ENCODE results near the gene SPI1.

Gene SPI1

DNA sequence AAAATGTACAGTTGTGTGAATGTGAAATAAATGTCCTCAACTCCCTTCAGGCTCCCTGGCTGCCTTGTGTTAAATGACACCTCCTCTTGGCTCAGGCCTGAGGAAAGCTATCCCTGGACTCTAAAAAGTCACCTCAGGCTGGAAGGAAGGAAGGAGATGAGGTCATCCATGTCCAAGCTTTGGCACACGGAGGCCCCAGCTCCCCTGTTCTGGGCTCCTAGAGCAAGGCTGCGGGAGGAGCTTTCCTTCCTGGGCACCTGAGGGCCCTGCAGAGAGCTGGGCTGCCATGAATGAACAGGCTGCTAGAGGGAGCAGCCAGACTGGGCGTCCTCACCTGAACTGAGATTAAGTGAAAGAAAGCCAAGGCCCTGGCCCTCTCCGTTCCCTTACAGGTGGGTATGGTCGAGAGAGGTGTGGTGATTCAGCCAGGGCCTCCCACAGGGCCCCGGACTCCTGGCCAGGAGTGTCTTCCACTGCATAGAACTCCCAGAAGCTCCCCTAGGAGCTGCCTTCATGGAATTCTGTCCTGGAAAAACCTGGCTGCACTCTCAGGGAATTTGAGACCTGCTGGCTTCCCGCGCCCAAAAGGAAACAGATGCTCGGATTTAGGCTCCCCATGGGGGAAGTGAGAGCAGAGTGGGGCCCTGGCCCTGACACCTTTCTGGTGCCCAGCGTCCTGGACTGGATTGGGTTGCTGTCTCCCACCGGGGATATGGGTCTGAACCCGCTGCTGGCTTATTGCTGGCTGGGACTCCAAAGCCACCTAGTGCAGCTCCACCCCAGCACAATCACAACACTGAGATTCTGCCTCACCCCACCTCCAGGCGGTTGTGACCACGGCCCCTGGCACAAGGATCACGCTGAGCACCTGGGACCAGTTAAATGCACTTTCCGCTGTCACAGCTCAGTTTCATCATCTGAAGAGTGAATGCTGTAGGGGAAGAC is 48.1 kb downstream of the SPI1 start (continued):
- TF ChIP-seq ZFP37 (tag by site-specific recombination; IDR thresholded peaks at IDR 0.05) (no peak), ZNF843 (tag by site-specific recombination; IDR thresholded peaks at IDR 0.05) (no peak), ZNF707 (tag by site-specific recombination; IDR thresholded peaks at IDR 0.05) (no peak), ZBTB17 (tag by site-specific recombination; IDR thresholded peaks at IDR 0.05) (peak; percentile 90), ZNF560 (tag by site-specific recombination; IDR thresholded peaks at IDR 0.05; ENCODE audit: borderline replicate concordance) (no peak), ZNF146 (tag by site-specific recombination; IDR thresholded peaks at IDR 0.05) (no peak), ZBTB48 (tag by site-specific recombination; IDR thresholded peaks at IDR 0.05) (peak; percentile 61), ZNF670 (tag by site-specific recombination; IDR thresholded peaks at IDR 0.05; ENCODE audit: low read depth) (no peak), ZNF221 (tag by site-specific recombination; IDR thresholded peaks at IDR 0.05; ENCODE audit: borderline replicate concordance) (no peak), IKZF3 (tag by site-specific recombination; IDR thresholded peaks at IDR 0.05) (no peak), ZNF510 (tag by site-specific recombination; IDR thresholded peaks at IDR 0.05; ENCODE audit: insufficient replicate concordance) (no peak), ZNF362 (tag by site-specific recombination; IDR thresholded peaks at IDR 0.05) (no peak), TCF7L2 (IDR thresholded peaks at IDR 0.05; ENCODE audit: borderline replicate concordance, low read depth, low read length) (no peak), ZNF394 (tag by site-specific recombination; IDR thresholded peaks at IDR 0.05; ENCODE audit: borderline replicate concordance) (no peak), ZSCAN23 (tag by site-specific recombination; IDR thresholded peaks at IDR 0.05) (no peak), KLF16 (tag by site-specific recombination; IDR thresholded peaks at IDR 0.05) (no peak), ZNF777 (tag by site-specific recombination; IDR thresholded peaks at IDR 0.05; ENCODE audit: borderline replicate concordance) (no peak), SCRT2 (tag by site-specific recombination; IDR thresholded peaks at IDR 0.05) (0 out of 2 replicates have a peak, but pooled peaks have one; percentile 21), SCRT1 (tag by site-specific recombination; IDR thresholded peaks at IDR 0.05; ENCODE audit: borderline replicate concordance) (no peak), BCL11A (tag by site-specific recombination; IDR thresholded peaks at IDR 0.05; ENCODE audit: low read depth) (no peak), ZNF280D (tag by site-specific recombination; IDR thresholded peaks at IDR 0.05) (no peak), REPIN1 (tag by site-specific recombination; IDR thresholded peaks at IDR 0.05; ENCODE audit: low read depth) (no peak), ZNF114 (tag by site-specific recombination; IDR thresholded peaks at IDR 0.05) (no peak), ZNF274 (IDR thresholded peaks at IDR 0.05; ENCODE audit: low read length) (no peak), ZNF274 (tag by site-specific recombination; IDR thresholded peaks at IDR 0.05; ENCODE audit: borderline replicate concordance) (no peak), YY1 (tag by site-specific recombination; IDR thresholded peaks at IDR 0.05) (no peak), ZNF16 (tag by site-specific recombination; IDR thresholded peaks at IDR 0.05; ENCODE audit: low read depth) (no peak), ZNF521 (tag by site-specific recombination; IDR thresholded peaks at IDR 0.05) (no peak), SP3 (tag by site-specific recombination; IDR thresholded peaks at IDR 0.05) (no peak)
- TF ChIP-seq, protein P1, sequence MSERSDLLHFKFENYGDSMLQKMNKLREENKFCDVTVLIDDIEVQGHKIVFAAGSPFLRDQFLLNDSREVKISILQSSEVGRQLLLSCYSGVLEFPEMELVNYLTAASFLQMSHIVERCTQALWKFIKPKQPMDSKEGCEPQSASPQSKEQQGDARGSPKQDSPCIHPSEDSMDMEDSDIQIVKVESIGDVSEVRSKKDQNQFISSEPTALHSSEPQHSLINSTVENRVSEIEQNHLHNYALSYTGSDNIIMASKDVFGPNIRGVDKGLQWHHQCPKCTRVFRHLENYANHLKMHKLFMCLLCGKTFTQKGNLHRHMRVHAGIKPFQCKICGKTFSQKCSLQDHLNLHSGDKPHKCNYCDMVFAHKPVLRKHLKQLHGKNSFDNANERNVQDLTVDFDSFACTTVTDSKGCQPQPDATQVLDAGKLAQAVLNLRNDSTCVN (tag by site-specific recombination; optimal IDR thresholded peaks at IDR 0.05) = no peak
- TF ChIP-seq, protein P2, sequence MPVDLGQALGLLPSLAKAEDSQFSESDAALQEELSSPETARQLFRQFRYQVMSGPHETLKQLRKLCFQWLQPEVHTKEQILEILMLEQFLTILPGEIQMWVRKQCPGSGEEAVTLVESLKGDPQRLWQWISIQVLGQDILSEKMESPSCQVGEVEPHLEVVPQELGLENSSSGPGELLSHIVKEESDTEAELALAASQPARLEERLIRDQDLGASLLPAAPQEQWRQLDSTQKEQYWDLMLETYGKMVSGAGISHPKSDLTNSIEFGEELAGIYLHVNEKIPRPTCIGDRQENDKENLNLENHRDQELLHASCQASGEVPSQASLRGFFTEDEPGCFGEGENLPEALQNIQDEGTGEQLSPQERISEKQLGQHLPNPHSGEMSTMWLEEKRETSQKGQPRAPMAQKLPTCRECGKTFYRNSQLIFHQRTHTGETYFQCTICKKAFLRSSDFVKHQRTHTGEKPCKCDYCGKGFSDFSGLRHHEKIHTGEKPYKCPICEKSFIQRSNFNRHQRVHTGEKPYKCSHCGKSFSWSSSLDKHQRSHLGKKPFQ (tag by site-specific recombination; IDR thresholded peaks at IDR 0.05) = no peak
- TF ChIP-seq, protein P3, sequence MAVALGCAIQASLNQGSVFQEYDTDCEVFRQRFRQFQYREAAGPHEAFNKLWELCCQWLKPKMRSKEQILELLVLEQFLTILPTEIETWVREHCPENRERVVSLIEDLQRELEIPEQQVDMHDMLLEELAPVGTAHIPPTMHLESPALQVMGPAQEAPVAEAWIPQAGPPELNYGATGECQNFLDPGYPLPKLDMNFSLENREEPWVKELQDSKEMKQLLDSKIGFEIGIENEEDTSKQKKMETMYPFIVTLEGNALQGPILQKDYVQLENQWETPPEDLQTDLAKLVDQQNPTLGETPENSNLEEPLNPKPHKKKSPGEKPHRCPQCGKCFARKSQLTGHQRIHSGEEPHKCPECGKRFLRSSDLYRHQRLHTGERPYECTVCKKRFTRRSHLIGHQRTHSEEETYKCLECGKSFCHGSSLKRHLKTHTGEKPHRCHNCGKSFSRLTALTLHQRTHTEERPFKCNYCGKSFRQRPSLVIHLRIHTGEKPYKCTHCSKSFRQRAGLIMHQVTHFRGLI (tag by site-specific recombination; IDR thresholded peaks at IDR 0.05) = no peak

All from HEK293 (cell line).